HG03442 (cell line): Measurements from ENCODE around the gene PITX2.
"Not testable (repeated sequence)": the region's sequence is repeated elsewhere in the genome, so short reads cannot be mapped to it uniquely, and the experiment has no call there.

Experiments used
- ATAC-seq: cut with Tn5 transposase; IDR thresholded peaks from one replicate; pipeline ENCODE4 v1.9.1; 2021; ENCODE audit warnings: mild to moderate bottlenecking, moderate library complexity; ENCODE audit not compliant: unreplicated experiment

Gene PITX2

GRCh38 chr4:110612631-110613269 lies 10.1 kb downstream of the PITX2 start:
- ATAC-seq: no peak

- ATAC-seq: no peak
Observed at GRCh38 chr4:110611968-110612447, 10.9 kb downstream of the PITX2 start.

GRCh38 chr4:110610940-110611831 lies 11.7 kb downstream of the PITX2 start:
- no peak for ATAC-seq

- no peak for ATAC-seq
Observed at GRCh38 chr4:110610620-110610939, 12.3 kb downstream of the PITX2 start.

GRCh38 chr4:110609044-110609750 lies 13.7 kb downstream of the PITX2 start:
- ATAC-seq: no peak

GRCh38 chr4:110605077-110605476 lies 17.8 kb downstream of the PITX2 start:
- no peak for ATAC-seq

- ATAC-seq: no peak
Observed at GRCh38 chr4:110602061-110602460, 20.8 kb downstream of the PITX2 start.

GRCh38 chr4:110597582-110597981 lies 25.3 kb downstream of the PITX2 start:
- ATAC-seq: no peak

GRCh38 chr4:110596431-110596830 lies 26.4 kb downstream of the PITX2 start:
- no peak for ATAC-seq

- no peak for ATAC-seq
Observed at GRCh38 chr4:110595583-110595982, 27.3 kb downstream of the PITX2 start.

GRCh38 chr4:110589297-110589696 lies 33.6 kb downstream of the PITX2 start:
- ATAC-seq: no peak

- ATAC-seq: no peak
Observed at GRCh38 chr4:110587666-110588285, 35.1 kb downstream of the PITX2 start.

GRCh38 chr4:110586131-110586850 lies 36.6 kb downstream of the PITX2 start:
- ATAC-seq: no peak

GRCh38 chr4:110576696-110577095 lies 46.2 kb downstream of the PITX2 start:
- not testable (repeated sequence) for ATAC-seq
